Right lobe of liver (tissue), 5 donors: Measurements from ENCODE around the gene EIF2B4. TPM values are rescaled to one million over a fixed set of nuclear protein-coding genes. Genes with fewer than 3 reads are reported as not detected.

Experiments
- total RNA-seq, 6 experiments: library from RNA; depleted of rRNA in 2 of 6; stranded (reverse); fragments of >200 nt in 2 of 6; fragmentation: NEBNext Ultra II Directional in 3 of 6; extraction: Animal tissue kit (Norgen Biotek cat#: 25700) in 3 of 6; gene quantifications; one replicate each; pipeline versions ENCODE4 v1.1.0 to v1.2.4, GENCODE V29; 2016 to 2023
- donor health status: DM: no; HTN: no; CAD: no.
- donor health status: DM: no; HTN: no; CAD: no.
- donor health status: DM: no; HTN: yes; CAD: no.
- donor health status: DM: no; HTN: yes; CAD: no.

The EIF2B4 gene
- total RNA-seq, 6 experiments from 2014 or later: 17.6 to 25.0 (median 20.9) TPM

Other genes with a start within 250 kb of the EIF2B4 start
- gene ABHD1, start 246.5 kb downstream of the EIF2B4 start, total RNA-seq: 1 to 10 TPM in 3 of 6 experiments, under 1 TPM in 3; 0.74 to 3.2 (median 1.1) TPM
- 100 to 1,000 TPM in 2 of 6 experiments, 10 to 100 TPM in 4; 27.1 to 102 (median 59.2) TPM for gene PREB, start 235.7 kb downstream of the EIF2B4 start, total RNA-seq
- not detected for gene PRR30, start 230.9 kb downstream of the EIF2B4 start, total RNA-seq
- under 1 TPM in 1 of 6 experiments, not detected in 5; 0.04 TPM for gene TCF23, start 221.3 kb downstream of the EIF2B4 start, total RNA-seq
- 10 to 100 TPM; 30.7 to 65.8 (median 35.9) TPM for gene ATRAID, start 158.3 kb downstream of the EIF2B4 start, total RNA-seq
- gene SLC5A6, start 158.1 kb downstream of the EIF2B4 start, total RNA-seq: 100 to 1,000 TPM in 3 of 6 experiments, 10 to 100 TPM in 3; 57.5 to 151 (median 90.3) TPM
- gene CAD, start 153.0 kb downstream of the EIF2B4 start, total RNA-seq: 10 to 100 TPM; 12.3 to 24.0 (median 16.3) TPM
- gene SLC30A3, start 107.3 kb downstream of the EIF2B4 start, total RNA-seq: not detected
- gene DNAJC5G, start 94.9 kb downstream of the EIF2B4 start, total RNA-seq: not detected
- gene TRIM54, start 87.9 kb downstream of the EIF2B4 start, total RNA-seq: under 1 TPM in 2 of 6 experiments, not detected in 4; 0.14 to 0.25 TPM
- 1 to 10 TPM in 5 of 6 experiments, under 1 TPM in 1; 0.88 to 4.3 (median 1.6) TPM for gene UCN, start 61.9 kb downstream of the EIF2B4 start, total RNA-seq
- 10 to 100 TPM; 17.2 to 82.3 (median 30.4) TPM for gene MPV17, start 47.2 kb downstream of the EIF2B4 start, total RNA-seq
- gene GTF3C2, start 13.6 kb downstream of the EIF2B4 start, total RNA-seq: 10 to 100 TPM; 13.4 to 20.1 (median 16.8) TPM
- 10 to 100 TPM; 50.1 to 58.9 (median 54.1) TPM for gene SNX17, start 278 bp upstream of the EIF2B4 start, total RNA-seq
- 10 to 100 TPM in 2 of 6 experiments, 1 to 10 TPM in 4; 6.0 to 14.7 (median 9.8) TPM for gene ZNF513, start 10.4 kb upstream of the EIF2B4 start, total RNA-seq
- gene PPM1G, start 39.3 kb upstream of the EIF2B4 start, total RNA-seq: 10 to 100 TPM; 20.9 to 38.4 (median 24.2) TPM
- 10 to 100 TPM; 37.7 to 49.4 (median 41.5) TPM for gene NRBP1, start 58.3 kb upstream of the EIF2B4 start, total RNA-seq
- 1 to 10 TPM; 3.2 to 8.0 (median 4.6) TPM for gene KRTCAP3, start 72.0 kb upstream of the EIF2B4 start, total RNA-seq
- 10 to 100 TPM in 1 of 6 experiments, 1 to 10 TPM in 5; 4.4 to 11.5 (median 6.2) TPM for gene IFT172, start 119.4 kb upstream of the EIF2B4 start, total RNA-seq
- gene FNDC4, start 124.9 kb upstream of the EIF2B4 start, total RNA-seq: 100 to 1,000 TPM in 2 of 6 experiments, 10 to 100 TPM in 4; 29.9 to 123 (median 65.1) TPM
- 100 to 1,000 TPM in 4 of 6 experiments, 10 to 100 TPM in 2; 57.9 to 164 (median 115) TPM for gene GCKR, start 126.5 kb upstream of the EIF2B4 start, total RNA-seq
- gene ZNF512, start 212.7 kb upstream of the EIF2B4 start, total RNA-seq: 10 to 100 TPM in 1 of 6 experiments, 1 to 10 TPM in 5; 5.5 to 13.4 (median 6.8) TPM